Calu3 (cell line): ENCODE measurements around the gene PMIS2. TPM values are rescaled to one million over a fixed set of nuclear protein-coding genes. Genes with fewer than 3 reads are reported as not detected.

Experiments
- BruUV-seq: library from RNA; stranded (reverse); fragments of 400-500 nt; replicated peaks from 2 replicates; lab custom pipeline; 2021; lab: Mats Ljungman, UMichigan
- CTCF ChIA-PET: fragments of 300-600 bp; sonication (Branson Sonifier 250); formaldehyde crosslinking; loops from one replicate; lab custom pipeline; 2022; ENCODE audit warnings: antibody characterized with exemption; lab: Charles Lee
- DNase-seq: peaks from one replicate; pipeline ENCODE4 v3.0.0; 2022
- H3K27ac Mint-ChIP-seq: one replicate; pipeline ENCODE4 v1.8.0; 2022; ENCODE audit warnings: mixed read lengths; ENCODE audit not compliant: unreplicated experiment
- H3K27me3 Mint-ChIP-seq: one replicate; pipeline ENCODE4 v1.8.0; 2022; ENCODE audit warnings: mixed read lengths; ENCODE audit not compliant: unreplicated experiment
- H3K36me3 Mint-ChIP-seq: one replicate; pipeline ENCODE4 v1.8.0; 2022; ENCODE audit warnings: mild to moderate bottlenecking, moderate library complexity, mixed read lengths; ENCODE audit not compliant: insufficient read depth, unreplicated experiment
- H3K4me1 Mint-ChIP-seq: one replicate; pipeline ENCODE4 v1.8.0; 2022; ENCODE audit warnings: mild to moderate bottlenecking, low read depth, mixed read lengths; ENCODE audit not compliant: unreplicated experiment
- H3K4me3 Mint-ChIP-seq: one replicate; pipeline ENCODE4 v1.8.0; 2022; ENCODE audit warnings: mild to moderate bottlenecking, low read depth, moderate library complexity, mixed read lengths; ENCODE audit not compliant: unreplicated experiment
- H3K9me3 Mint-ChIP-seq: one replicate; pipeline ENCODE4 v1.8.0; 2022; ENCODE audit warnings: low read depth, mixed read lengths; ENCODE audit not compliant: unreplicated experiment
- CTCF ChIP-seq: fragments of 200-600 bp; IDR thresholded peaks from one replicate; pipeline ENCODE4 v1.8.0; 2022; ENCODE audit warnings: antibody characterized with exemption; ENCODE audit not compliant: unreplicated experiment
- intact Hi-C: fragments of 100-400 bp; cut with micrococcal nuclease; formaldehyde crosslinking; loops from one replicate; pipeline ENCODE4 v1.10.0; 2022; ENCODE audit not compliant: unreplicated experiment
- total RNA-seq: library from RNA; stranded (reverse); gene quantifications from 2 replicates; pipeline ENCODE4 v1.2.3, GENCODE V29; 2022

The PMIS2 gene
- total RNA-seq, 1 experiment from 2014 or later = not detected

- H3K27ac Mint-ChIP-seq = no peak overlapping the region
- no peaks in the 10 kb centered on the region for H3K4me1 Mint-ChIP-seq
- no peak overlapping the region for H3K4me3 Mint-ChIP-seq
- intact Hi-C loops = no loop called here
- peaks cover 87% of the 10 kb centered on the region for H3K27me3 Mint-ChIP-seq
- H3K36me3 Mint-ChIP-seq = no peaks in the 10 kb centered on the region
- H3K9me3 Mint-ChIP-seq = no peaks in the 10 kb centered on the region
- no peak for TF ChIP-seq CTCF
- no peak for DNase-seq
- CTCF ChIA-PET = interaction anchor here (0.8 kb wide), 1 partner anchor 48 kb away, joined by 6 read pairs; no protein-coding TSS in a partner anchor
- no TSS peak for BruUV-seq
Measured at GRCh38 chr19:35558400-35559280, 27.3 kb upstream of the PMIS2 start.

- no peak for TF ChIP-seq CTCF
- CTCF ChIA-PET = no interaction called here
- H3K27me3 Mint-ChIP-seq = peaks cover 84% of the 10 kb centered on the region
- no peaks in the 10 kb centered on the region for H3K4me1 Mint-ChIP-seq
- no peaks in the 10 kb centered on the region for H3K9me3 Mint-ChIP-seq
- intact Hi-C loops = no loop called here
- H3K27ac Mint-ChIP-seq = no peak overlapping the region
- no TSS peak for BruUV-seq
- H3K4me3 Mint-ChIP-seq = no peak overlapping the region
- no peak for DNase-seq
- no peaks in the 10 kb centered on the region for H3K36me3 Mint-ChIP-seq
Measured at GRCh38 chr19:35559281-35559659, 26.7 kb upstream of the PMIS2 start.

GRCh38 chr19:35559781-35560180, 26.2 kb upstream of the PMIS2 start:
- no peak for TF ChIP-seq CTCF
- H3K27me3 Mint-ChIP-seq = peaks cover 80% of the 10 kb centered on the region
- no peaks in the 10 kb centered on the region for H3K9me3 Mint-ChIP-seq
- DNase-seq = no peak
- CTCF ChIA-PET = no interaction called here
- H3K36me3 Mint-ChIP-seq = no peaks in the 10 kb centered on the region
- intact Hi-C loops = no loop called here
- no peak overlapping the region for H3K27ac Mint-ChIP-seq
- no peaks in the 10 kb centered on the region for H3K4me1 Mint-ChIP-seq
- H3K4me3 Mint-ChIP-seq = no peak overlapping the region
- BruUV-seq = no TSS peak

GRCh38 chr19:35560271-35560670, 25.7 kb upstream of the PMIS2 start:
- Mint-ChIP-seq H3K4me3 (no peak overlapping the region), H3K36me3 (no peaks in the 10 kb centered on the region), H3K4me1 (no peaks in the 10 kb centered on the region), H3K27me3 (peaks cover 80% of the 10 kb centered on the region), H3K27ac (no peak overlapping the region), H3K9me3 (no peaks in the 10 kb centered on the region)
- CTCF ChIA-PET = no interaction called here
- DNase-seq = no peak
- intact Hi-C loops = no loop called here
- no TSS peak for BruUV-seq
- no peak for TF ChIP-seq CTCF
